Vagina (tissue), 2 donors: ENCODE results near the gene PPARA.

Source experiments
- POLR2A ChIP-seq, 2 donors: fragments of 450-650 bp; IDR thresholded peaks; one replicate each; pipeline ENCODE4 v1.6.1; 2017; ENCODE audit warnings: antibody characterized with exemption in 2 of 2, mild to moderate bottlenecking in 2 of 2, moderate library complexity in 2 of 2
- POLR2AphosphoS5 ChIP-seq, 2 donors: sonication (generic); formaldehyde crosslinking; IDR thresholded peaks; one replicate each; pipeline ENCODE4 v1.9.0; 2017; ENCODE audit warnings: antibody characterized with exemption in 2 of 2, mild to moderate bottlenecking in 2 of 2, low read depth in 1 of 2; ENCODE audit not compliant: insufficient read depth in 1 of 2
- TF ChIP-seq, protein P1 (sequence below), 3 experiments: fragments of 450-650 bp in 2 of 3; fragments of 200-600 bp in 1 of 3; sonication (generic) in 1 of 3; IDR thresholded peaks; one replicate each; pipeline ENCODE4 v1.5.1; 2017 to 2019; ENCODE audit warnings: antibody characterized with exemption in 3 of 3, mild to moderate bottlenecking in 2 of 3, moderate library complexity in 2 of 3

DNA sequence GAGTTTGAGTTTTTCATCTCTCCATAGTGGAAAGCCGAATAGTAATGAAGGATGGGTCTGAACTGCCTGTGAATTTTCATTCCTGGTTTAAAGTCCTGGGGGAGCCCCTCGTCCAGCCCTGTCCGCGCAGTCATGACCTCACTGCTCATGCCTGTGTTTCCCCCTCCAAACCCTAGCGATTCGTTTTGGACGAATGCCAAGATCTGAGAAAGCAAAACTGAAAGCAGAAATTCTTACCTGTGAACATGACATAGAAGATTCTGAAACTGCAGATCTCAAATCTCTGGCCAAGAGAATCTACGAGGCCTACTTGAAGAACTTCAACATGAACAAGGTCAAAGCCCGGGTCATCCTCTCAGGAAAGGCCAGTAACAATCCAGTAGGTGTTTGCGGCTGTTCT, 69.3 kb downstream of the PPARA start:
- TF ChIP-seq, protein P1, sequence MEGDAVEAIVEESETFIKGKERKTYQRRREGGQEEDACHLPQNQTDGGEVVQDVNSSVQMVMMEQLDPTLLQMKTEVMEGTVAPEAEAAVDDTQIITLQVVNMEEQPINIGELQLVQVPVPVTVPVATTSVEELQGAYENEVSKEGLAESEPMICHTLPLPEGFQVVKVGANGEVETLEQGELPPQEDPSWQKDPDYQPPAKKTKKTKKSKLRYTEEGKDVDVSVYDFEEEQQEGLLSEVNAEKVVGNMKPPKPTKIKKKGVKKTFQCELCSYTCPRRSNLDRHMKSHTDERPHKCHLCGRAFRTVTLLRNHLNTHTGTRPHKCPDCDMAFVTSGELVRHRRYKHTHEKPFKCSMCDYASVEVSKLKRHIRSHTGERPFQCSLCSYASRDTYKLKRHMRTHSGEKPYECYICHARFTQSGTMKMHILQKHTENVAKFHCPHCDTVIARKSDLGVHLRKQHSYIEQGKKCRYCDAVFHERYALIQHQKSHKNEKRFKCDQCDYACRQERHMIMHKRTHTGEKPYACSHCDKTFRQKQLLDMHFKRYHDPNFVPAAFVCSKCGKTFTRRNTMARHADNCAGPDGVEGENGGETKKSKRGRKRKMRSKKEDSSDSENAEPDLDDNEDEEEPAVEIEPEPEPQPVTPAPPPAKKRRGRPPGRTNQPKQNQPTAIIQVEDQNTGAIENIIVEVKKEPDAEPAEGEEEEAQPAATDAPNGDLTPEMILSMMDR (IDR thresholded peaks at IDR 0.05): no peak
- TF ChIP-seq POLR2AphosphoS5 (IDR thresholded peaks at IDR 0.05; ENCODE audit: insufficient read depth in 1 of 2, low read depth in 1 of 2) (no peak), POLR2A (IDR thresholded peaks at IDR 0.05) (no peak)
